Heart right ventricle (tissue), 16 donors: ENCODE results near the gene TOMM70. TPM values are rescaled to one million over a fixed set of nuclear protein-coding genes. Genes with fewer than 3 reads are reported as not detected.

Experiments used
- ATAC-seq, 8 donors: fragments of 200-7000 bp; cut with Tn5 transposase; one replicate each; pipeline ENCODE4 v1.9.1; 2020; ENCODE audit warnings: mild to moderate bottlenecking in 8 of 8, moderate library complexity in 8 of 8, moderate number of reproducible peaks in 1 of 8
- DNase-seq, 2 donors: peaks; one replicate each; pipeline ENCODE4 v3.0.0-alpha.2; 2020
- H3K27ac ChIP-seq, 10 donors: fragments of 200-600 bp; sonication (generic) in 2 of 10; one replicate each; pipeline versions ENCODE4 v1.5.0 to v1.8.0; 2020 to 2022; ENCODE audit warnings: mild to moderate bottlenecking in 3 of 10
- H3K27me3 ChIP-seq, 7 donors: fragments of 200-600 bp; one replicate each; pipeline ENCODE4 v1.8.0; 2021 to 2022; ENCODE audit warnings: mild to moderate bottlenecking in 2 of 7
- H3K36me3 ChIP-seq, 9 donors: fragments of 200-600 bp; sonication (generic) in 1 of 9; one replicate each; pipeline versions ENCODE4 v1.5.0 to v1.8.0; 2020 to 2022; ENCODE audit warnings: mild to moderate bottlenecking in 2 of 9
- H3K4me1 ChIP-seq, 9 donors: fragments of 200-600 bp; sonication (generic) in 1 of 9; one replicate each; pipeline versions ENCODE4 v1.5.0 to v1.8.0; 2020 to 2022; ENCODE audit warnings: mild to moderate bottlenecking in 4 of 9
- H3K4me3 ChIP-seq, 10 donors: fragments of 200-600 bp; sonication (generic) in 2 of 10; one replicate each; pipeline versions ENCODE4 v1.5.0 to v1.8.0; 2020 to 2022; ENCODE audit warnings: mild to moderate bottlenecking in 7 of 10, moderate library complexity in 2 of 10
- H3K9me3 ChIP-seq, 11 donors: fragments of 200-600 bp in 10 of 11; sonication (generic) in 2 of 11; one replicate each; pipeline versions ENCODE4 v1.5.0 to v1.8.0; 2013 to 2022; ENCODE audit warnings: mild to moderate bottlenecking in 2 of 11, control low read depth in 1 of 11, moderate library complexity in 1 of 11
- WGBS, 2 donors: extraction: QIAGEN DNeasy Blood & Tissue Kit; methylation state at CpG; one replicate each; pipeline ENCODE4 v1.1.7; 2013; ENCODE audit warnings: inconsistent platforms in 1 of 2; 5-methylcytosine and 5-hydroxymethylcytosine counted together
- intact Hi-C, 10 donors: fragments of 100-400 bp; cut with DNase I; formaldehyde crosslinking; loops; one replicate each; pipeline versions ENCODE4 v1.11.1 to v1.14.2; 2022
- polyA plus RNA-seq, 2 donors: library from polyadenylated mRNA; stranded (reverse); fragments of 200-250 nt; gene quantifications; one replicate each; pipeline ENCODE4 v1.2.3, GENCODE V29; 2013
- total RNA-seq, 10 donors: library from RNA; stranded (reverse); fragmentation: NEBNext Ultra II Directional in 3 of 10; extraction: Animal tissue kit (Norgen Biotek cat#: 25700) in 3 of 10; gene quantifications; one replicate each; pipeline versions ENCODE4 v1.2.1 to v1.2.4, GENCODE V29; 2021 to 2023
- TF ChIP-seq, protein P1 (sequence below), 9 donors: fragments of 200-600 bp; sonication (generic) in 2 of 9; IDR thresholded peaks; one replicate each; pipeline versions ENCODE4 v1.5.0 to v1.8.0; 2021 to 2022; ENCODE audit warnings: antibody characterized with exemption in 9 of 9, mild to moderate bottlenecking in 5 of 9, moderate library complexity in 1 of 9
- donor health status: Arrhythmogenic right ventricular cardiomyopathy.
- donor health status: ischemic (EF 13 %, LVEDD 7.1; RV severe dilation, severe dysfunction).
- donor health status: healthy with polysubstance abuse.
- donor health status: DM: no; HTN: yes; CAD: no.
- donor health status: DM: no; HTN: no; CAD: no.
- donor health status: ischemic (EF 25% LVEDD 6.9; RV normal size, moderate dysfunction).
- donor health status: ischemic (EF 25% LVEDD 5.7; RV mildly dilated, moderate dysfunction).
- donor health status: healthy.
- donor health status: DM: yes; HTN: yes; CAD: no.
- donor health status: Ischemic cardiomyopathy.
- donor health status: ischemic (EF 35%, LVEDD 5.7; RV mildly dilated, moderate dysfunction).
- donor health status: nonischemic (EF 11% LVEDD 7.7; RV severe dilation, severe dysfunction).
- donor health status: DM: yes; HTN: yes; CAD: no.
- donor health status: PGD.
- donor health status: ischemic (EF 29% LVEDD 5.4; RV normal size, mild dysfunction).
- donor health status: nonischemic (EF 23%, LVEDD 6.1; RV moderate dilation, normal function).

The TOMM70 gene
- total and polyA plus RNA-seq, 12 donors = 23.0 to 67.5 (median 57.9) TPM

DNA sequence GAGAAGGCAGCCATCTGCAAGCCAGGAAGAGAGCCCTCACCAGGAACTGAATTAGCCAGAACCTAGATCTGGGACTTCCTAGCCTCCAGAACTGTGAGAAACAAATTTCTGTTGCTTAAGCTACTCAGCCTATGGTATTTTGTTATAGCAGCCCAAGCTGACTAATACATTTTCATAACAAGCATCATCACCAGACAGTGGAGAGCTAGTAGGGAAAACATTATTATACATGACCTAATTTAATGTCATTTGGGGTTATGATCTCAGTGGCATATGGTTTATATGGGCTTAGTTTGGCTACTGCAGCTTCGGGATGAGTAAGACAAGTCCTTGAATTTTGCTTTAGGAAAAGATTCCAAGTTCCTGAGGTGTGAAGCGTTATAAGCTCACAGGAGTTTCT is 36.1 kb upstream of the TOMM70 start:
- DNase-seq = no peak
- peaks cover 0 to 19% (median 0%) of the 10 kb centered on the region in 9 donors for H3K4me1 ChIP-seq
- intact Hi-C loops = no loop called here
- 92 to 94% methylated on average over 2 of the region's 2 CpGs for WGBS, 2 donors
- H3K27me3 ChIP-seq = no peaks in the 10 kb centered on the region
- H3K27ac ChIP-seq = no peak overlapping the region
- peaks cover 0 to 8% (median 0%) of the 10 kb centered on the region in 11 donors for H3K9me3 ChIP-seq
- no peaks in the 10 kb centered on the region for H3K36me3 ChIP-seq
- TF ChIP-seq, protein P1, sequence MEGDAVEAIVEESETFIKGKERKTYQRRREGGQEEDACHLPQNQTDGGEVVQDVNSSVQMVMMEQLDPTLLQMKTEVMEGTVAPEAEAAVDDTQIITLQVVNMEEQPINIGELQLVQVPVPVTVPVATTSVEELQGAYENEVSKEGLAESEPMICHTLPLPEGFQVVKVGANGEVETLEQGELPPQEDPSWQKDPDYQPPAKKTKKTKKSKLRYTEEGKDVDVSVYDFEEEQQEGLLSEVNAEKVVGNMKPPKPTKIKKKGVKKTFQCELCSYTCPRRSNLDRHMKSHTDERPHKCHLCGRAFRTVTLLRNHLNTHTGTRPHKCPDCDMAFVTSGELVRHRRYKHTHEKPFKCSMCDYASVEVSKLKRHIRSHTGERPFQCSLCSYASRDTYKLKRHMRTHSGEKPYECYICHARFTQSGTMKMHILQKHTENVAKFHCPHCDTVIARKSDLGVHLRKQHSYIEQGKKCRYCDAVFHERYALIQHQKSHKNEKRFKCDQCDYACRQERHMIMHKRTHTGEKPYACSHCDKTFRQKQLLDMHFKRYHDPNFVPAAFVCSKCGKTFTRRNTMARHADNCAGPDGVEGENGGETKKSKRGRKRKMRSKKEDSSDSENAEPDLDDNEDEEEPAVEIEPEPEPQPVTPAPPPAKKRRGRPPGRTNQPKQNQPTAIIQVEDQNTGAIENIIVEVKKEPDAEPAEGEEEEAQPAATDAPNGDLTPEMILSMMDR (IDR thresholded peaks at IDR 0.05) = no peak
- no peak for ATAC-seq
- no peak overlapping the region for H3K4me3 ChIP-seq

DNA sequence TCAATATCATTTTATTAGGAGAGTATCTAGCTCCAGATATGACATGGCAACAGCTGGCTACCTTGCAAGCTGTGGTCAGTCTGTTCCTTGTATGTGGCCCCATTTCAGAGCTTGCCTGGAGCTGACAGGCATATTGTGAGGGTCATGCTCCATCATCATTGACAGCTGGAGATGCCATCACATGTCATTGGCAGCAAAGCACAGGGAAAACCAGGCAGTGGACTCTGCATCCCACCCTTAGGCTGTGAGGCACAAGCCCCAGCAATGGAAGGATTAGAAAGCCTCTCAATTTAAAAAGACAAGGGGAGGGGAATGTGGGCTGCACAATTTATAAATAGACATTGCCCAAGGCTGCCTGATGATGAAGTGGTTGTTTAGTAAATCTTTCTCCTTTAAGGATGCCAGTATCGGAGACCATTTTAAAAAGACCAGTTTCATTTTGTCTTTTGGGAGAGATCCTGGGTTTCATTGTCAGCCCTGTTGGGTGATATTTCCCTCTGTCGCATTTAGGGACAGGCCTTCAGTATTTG is 28.4 kb upstream of the TOMM70 start:
- Histone ChIP-seq H3K27me3 (no peaks in the 10 kb centered on the region), H3K4me3 (peak overlapping the region in 1 of 10 donors; percentile 3), H3K36me3 (no peaks in the 10 kb centered on the region), H3K9me3 (peaks cover 0 to 4% (median 0%) of the 10 kb centered on the region in 11 donors), H3K27ac (no peak overlapping the region), H3K4me1 (peaks cover 0 to 29% (median 12%) of the 10 kb centered on the region in 9 donors)
- ATAC-seq = peak in 1 of 8 donors; percentile 27
- TF ChIP-seq, protein P1 (IDR thresholded peaks at IDR 0.05) = no peak
- WGBS, 2 donors = 77 to 86% methylated on average over 2 of the region's 2 CpGs
- no peak for DNase-seq
- intact Hi-C loops = no loop called here

- no peaks in the 10 kb centered on the region for H3K27me3 ChIP-seq
- H3K4me3 ChIP-seq = no peak overlapping the region
- peak overlapping the region in 4 of 10 donors; percentile 35 to 59 (median 44) for H3K27ac ChIP-seq
- DNase-seq (peak in 1 of 2 donors; percentile 42), ATAC-seq (peak in 6 of 8 donors; percentile 42 to 70 (median 58))
- intact Hi-C loops = no loop called here
- TF ChIP-seq, protein P1 (IDR thresholded peaks at IDR 0.05) = no peak
- H3K4me1 ChIP-seq = peaks cover 0 to 29% (median 12%) of the 10 kb centered on the region in 9 donors
- 32 to 54% methylated on average over 2 of the region's 2 CpGs for WGBS, 2 donors
- no peaks in the 10 kb centered on the region for H3K9me3 ChIP-seq
- H3K36me3 ChIP-seq = no peaks in the 10 kb centered on the region
Observed at GRCh38 chr3:100427699-100428098, 26.8 kb upstream of the TOMM70 start.

- H3K9me3 ChIP-seq = no peaks in the 10 kb centered on the region
- TF ChIP-seq, protein P1 (IDR thresholded peaks at IDR 0.05) = no peak
- no peak for DNase-seq
- no peaks in the 10 kb centered on the region for H3K27me3 ChIP-seq
- intact Hi-C loops = no loop called here
- peaks cover 0 to 29% (median 12%) of the 10 kb centered on the region in 9 donors for H3K4me1 ChIP-seq
- no peak overlapping the region for H3K27ac ChIP-seq
- no peak overlapping the region for H3K4me3 ChIP-seq
- H3K36me3 ChIP-seq = no peaks in the 10 kb centered on the region
- 59 to 64% methylated on average over 8 of the region's 8 CpGs for WGBS, 2 donors
- no peak for ATAC-seq
Observed at GRCh38 chr3:100426067-100426682, 25.3 kb upstream of the TOMM70 start.
